GM19025 (cell line): ENCODE data around the gene LRFN5.
A peak's percentile ranks its signal among the peaks of the same experiment; 100 is the strongest.
"Not testable (repeated sequence)": the region's sequence is repeated elsewhere in the genome, so short reads cannot be mapped to it uniquely, and the experiment has no call there.

ENCODE experiments used
- ATAC-seq: cut with Tn5 transposase; IDR thresholded peaks from one replicate; pipeline ENCODE4 v1.9.1; 2021; ENCODE audit warnings: mild to moderate bottlenecking, low read depth, moderate library complexity; ENCODE audit not compliant: unreplicated experiment

LRFN5 gene

GRCh38 chr14:41636492-41637392 lies 30.1 kb downstream of the LRFN5 start:
- ATAC-seq, result no peak

- no peak for ATAC-seq
These were observed 35.0 kb downstream of the LRFN5 start for GRCh38 chr14:41641690-41642089.

- ATAC-seq, result no peak
These were observed 35.7 kb downstream of the LRFN5 start for GRCh38 chr14:41642367-41642766.

- no peak for ATAC-seq
These were observed 36.1 kb downstream of the LRFN5 start for GRCh38 chr14:41642789-41643188.

- no peak for ATAC-seq
These were observed 37.9 kb downstream of the LRFN5 start for GRCh38 chr14:41644606-41645005.

- no peak for ATAC-seq
These were observed 44.1 kb downstream of the LRFN5 start for GRCh38 chr14:41650802-41651201.

GRCh38 chr14:41654196-41654595 lies 47.5 kb downstream of the LRFN5 start:
- no peak for ATAC-seq

- no peak for ATAC-seq
These were observed 56.2 kb downstream of the LRFN5 start for GRCh38 chr14:41662780-41663472.

GRCh38 chr14:41663473-41663850 lies 56.8 kb downstream of the LRFN5 start:
- ATAC-seq, result no peak

- no peak for ATAC-seq
These were observed 59.6 kb downstream of the LRFN5 start for GRCh38 chr14:41666301-41666700.

- no peak for ATAC-seq
These were observed 61.7 kb downstream of the LRFN5 start for GRCh38 chr14:41668356-41668755.

- ATAC-seq, result not testable (repeated sequence)
These were observed 66.9 kb downstream of the LRFN5 start for GRCh38 chr14:41673601-41674000.

- not testable (repeated sequence) for ATAC-seq
These were observed 67.9 kb downstream of the LRFN5 start for GRCh38 chr14:41674511-41674971.

GRCh38 chr14:41699486-41699885 lies 92.8 kb downstream of the LRFN5 start:
- no peak for ATAC-seq

- no peak for ATAC-seq
These were observed 111.9 kb downstream of the LRFN5 start for GRCh38 chr14:41718477-41719166.

GRCh38 chr14:41739203-41739602 lies 132.5 kb downstream of the LRFN5 start:
- no peak for ATAC-seq

- ATAC-seq, result no peak
These were observed 136.5 kb downstream of the LRFN5 start for GRCh38 chr14:41743140-41743539.

GRCh38 chr14:41749429-41749828 lies 142.8 kb downstream of the LRFN5 start:
- ATAC-seq, result peak; percentile 58

- not testable (repeated sequence) for ATAC-seq
These were observed 143.9 kb downstream of the LRFN5 start for GRCh38 chr14:41750575-41750974.

GRCh38 chr14:41758011-41758665 lies 151.5 kb downstream of the LRFN5 start:
- no peak for ATAC-seq

- ATAC-seq, result no peak
These were observed 154.5 kb downstream of the LRFN5 start for GRCh38 chr14:41761204-41761603.
